ENCODE data around the gene B3GALT6.

DNA sequence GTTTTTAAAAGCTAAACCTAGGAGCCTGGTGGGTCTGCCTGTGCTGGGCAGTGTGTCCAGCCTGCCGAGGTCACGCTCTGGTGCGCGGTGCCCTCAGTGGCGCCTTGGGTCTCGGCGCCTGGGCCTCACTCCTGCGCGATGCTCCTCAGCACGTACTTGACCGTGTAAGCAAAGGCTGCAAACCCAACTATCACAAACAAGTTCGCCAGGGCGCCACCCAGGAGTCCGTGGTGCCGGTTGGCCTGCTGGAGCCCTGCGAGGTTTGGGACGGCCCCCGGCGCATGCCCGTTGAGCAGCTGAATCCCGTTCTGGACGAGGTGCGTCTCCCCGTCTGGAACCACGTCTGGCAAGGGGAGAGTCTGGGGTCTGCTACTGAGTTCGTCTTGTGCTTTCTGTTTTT is 23.0 kb downstream of the B3GALT6 start:
- TF ChIP-seq EP300 (IDR thresholded peaks at IDR 0.05): no peak
- TF ChIP-seq, protein P1, sequence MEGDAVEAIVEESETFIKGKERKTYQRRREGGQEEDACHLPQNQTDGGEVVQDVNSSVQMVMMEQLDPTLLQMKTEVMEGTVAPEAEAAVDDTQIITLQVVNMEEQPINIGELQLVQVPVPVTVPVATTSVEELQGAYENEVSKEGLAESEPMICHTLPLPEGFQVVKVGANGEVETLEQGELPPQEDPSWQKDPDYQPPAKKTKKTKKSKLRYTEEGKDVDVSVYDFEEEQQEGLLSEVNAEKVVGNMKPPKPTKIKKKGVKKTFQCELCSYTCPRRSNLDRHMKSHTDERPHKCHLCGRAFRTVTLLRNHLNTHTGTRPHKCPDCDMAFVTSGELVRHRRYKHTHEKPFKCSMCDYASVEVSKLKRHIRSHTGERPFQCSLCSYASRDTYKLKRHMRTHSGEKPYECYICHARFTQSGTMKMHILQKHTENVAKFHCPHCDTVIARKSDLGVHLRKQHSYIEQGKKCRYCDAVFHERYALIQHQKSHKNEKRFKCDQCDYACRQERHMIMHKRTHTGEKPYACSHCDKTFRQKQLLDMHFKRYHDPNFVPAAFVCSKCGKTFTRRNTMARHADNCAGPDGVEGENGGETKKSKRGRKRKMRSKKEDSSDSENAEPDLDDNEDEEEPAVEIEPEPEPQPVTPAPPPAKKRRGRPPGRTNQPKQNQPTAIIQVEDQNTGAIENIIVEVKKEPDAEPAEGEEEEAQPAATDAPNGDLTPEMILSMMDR (IDR thresholded peaks at IDR 0.05): no peak
